NB4 (cell line): ENCODE measurements around the gene NCOA3.

Experiments
- POLR2A ChIP-seq: IDR thresholded peaks from 2 replicates; pipeline ENCODE4 v1.6.1; 2011; ENCODE audit warnings: mild to moderate bottlenecking; ENCODE audit not compliant: insufficient read length; ENCODE audit errors: extremely low read depth
- TF ChIP-seq, protein P1 (sequence below): IDR thresholded peaks from one replicate; pipeline ENCODE4 v1.5.1; 2012; ENCODE audit warnings: low read depth, low read length

DNA sequence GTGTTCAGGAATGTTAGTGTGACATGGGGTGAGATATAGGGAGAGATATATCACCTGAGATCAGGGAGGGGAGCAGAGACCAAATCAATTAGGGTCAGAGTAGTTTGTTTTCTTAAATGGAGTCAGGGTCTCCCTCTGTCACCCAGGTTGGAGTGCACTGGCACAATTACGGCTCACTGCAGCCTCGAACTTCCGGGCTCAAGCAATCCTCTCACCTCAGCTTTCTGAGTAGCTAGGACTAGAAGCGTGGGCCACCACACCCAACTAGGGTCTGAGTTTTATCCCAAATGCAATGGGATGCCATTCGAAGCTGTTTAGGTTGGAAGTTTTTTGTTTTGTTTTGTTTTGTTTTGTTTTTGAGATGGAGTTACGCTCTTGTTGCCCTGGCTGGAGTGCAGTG, 3.1 kb upstream of the NCOA3 start:
- TF ChIP-seq, protein P1, sequence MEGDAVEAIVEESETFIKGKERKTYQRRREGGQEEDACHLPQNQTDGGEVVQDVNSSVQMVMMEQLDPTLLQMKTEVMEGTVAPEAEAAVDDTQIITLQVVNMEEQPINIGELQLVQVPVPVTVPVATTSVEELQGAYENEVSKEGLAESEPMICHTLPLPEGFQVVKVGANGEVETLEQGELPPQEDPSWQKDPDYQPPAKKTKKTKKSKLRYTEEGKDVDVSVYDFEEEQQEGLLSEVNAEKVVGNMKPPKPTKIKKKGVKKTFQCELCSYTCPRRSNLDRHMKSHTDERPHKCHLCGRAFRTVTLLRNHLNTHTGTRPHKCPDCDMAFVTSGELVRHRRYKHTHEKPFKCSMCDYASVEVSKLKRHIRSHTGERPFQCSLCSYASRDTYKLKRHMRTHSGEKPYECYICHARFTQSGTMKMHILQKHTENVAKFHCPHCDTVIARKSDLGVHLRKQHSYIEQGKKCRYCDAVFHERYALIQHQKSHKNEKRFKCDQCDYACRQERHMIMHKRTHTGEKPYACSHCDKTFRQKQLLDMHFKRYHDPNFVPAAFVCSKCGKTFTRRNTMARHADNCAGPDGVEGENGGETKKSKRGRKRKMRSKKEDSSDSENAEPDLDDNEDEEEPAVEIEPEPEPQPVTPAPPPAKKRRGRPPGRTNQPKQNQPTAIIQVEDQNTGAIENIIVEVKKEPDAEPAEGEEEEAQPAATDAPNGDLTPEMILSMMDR = no peak
- no peak for TF ChIP-seq POLR2A
